Hematopoietic multipotent progenitor cell treated with erythropoietin and hydrocortisone succinate and interleukin-3 and kit ligand, for 8 days (in vitro differentiated cells): ENCODE results near the gene HPS4.
A peak's percentile ranks its signal among the peaks of the same experiment; 100 is the strongest.

Source experiments
- DNase-seq: peaks from one replicate; pipeline ENCODE4 v3.0.0-alpha.2; 2015

Gene HPS4

DNA sequence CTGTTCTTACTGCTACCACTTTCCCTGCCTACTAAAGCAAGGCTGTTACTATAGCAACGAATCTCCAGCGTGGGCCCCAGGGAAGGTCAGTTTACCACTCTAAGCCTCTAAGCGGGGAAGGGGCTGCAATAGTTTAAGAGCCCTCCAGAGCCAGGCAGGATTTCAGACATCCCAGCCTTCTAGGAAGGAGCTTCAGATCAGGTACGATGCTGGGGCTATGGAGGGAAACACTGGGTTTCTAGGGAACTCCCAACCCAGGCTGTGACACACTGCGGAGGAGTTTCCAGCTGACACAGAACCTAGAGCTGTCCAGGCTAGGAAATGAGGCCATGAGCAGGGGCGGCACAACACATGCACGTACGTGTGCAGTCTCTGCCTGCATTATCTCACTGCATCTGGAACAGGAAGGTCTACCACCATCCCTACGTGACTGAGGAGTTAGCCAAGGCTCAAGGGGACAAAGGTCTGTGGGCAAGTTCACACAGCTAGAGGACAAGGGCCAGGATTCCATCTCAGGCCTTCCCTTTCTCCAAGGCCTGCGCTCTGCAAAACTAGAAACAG is 20.4 kb downstream of the HPS4 start:
- DNase-seq: no peak

DNA sequence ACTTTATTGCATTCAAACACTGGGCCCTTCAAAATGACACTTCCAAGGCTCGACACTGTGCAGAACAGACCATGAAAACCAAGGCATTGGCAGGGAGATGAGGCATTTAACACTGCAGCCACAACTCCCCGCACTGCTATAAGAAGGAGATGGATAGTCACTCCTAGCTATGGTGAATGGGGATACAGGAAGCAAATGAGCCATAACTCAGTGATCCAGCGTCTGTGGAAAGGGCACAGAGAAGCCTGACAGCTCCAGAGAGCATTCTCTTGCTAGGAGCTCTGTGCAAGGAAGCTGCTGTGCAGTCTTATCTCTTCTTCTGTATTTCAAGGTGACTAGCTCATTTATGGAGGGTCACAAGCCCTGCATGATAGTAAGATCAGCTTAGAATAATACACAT is 20.9 kb downstream of the HPS4 start:
- no peak for DNase-seq

DNA sequence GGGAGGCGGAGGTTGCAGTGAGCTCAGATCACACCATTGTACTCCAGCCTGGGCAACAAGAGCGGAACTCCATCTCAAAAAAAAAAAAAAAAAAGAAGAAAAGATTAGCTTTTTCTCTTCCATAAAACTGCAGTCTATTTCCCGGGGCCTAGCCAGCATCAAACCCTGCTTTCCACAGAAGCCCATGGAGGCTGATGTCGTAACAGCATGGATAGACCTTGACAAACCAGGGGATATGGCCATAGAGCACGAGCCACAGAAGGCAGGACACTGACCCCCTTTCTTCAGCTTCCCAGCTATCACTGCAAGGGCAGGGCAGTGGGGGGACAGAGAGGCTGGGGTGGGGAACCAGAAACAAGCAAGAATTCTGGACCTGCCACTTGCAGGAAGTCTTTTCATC is 21.5 kb downstream of the HPS4 start:
- DNase-seq: no peak

DNA sequence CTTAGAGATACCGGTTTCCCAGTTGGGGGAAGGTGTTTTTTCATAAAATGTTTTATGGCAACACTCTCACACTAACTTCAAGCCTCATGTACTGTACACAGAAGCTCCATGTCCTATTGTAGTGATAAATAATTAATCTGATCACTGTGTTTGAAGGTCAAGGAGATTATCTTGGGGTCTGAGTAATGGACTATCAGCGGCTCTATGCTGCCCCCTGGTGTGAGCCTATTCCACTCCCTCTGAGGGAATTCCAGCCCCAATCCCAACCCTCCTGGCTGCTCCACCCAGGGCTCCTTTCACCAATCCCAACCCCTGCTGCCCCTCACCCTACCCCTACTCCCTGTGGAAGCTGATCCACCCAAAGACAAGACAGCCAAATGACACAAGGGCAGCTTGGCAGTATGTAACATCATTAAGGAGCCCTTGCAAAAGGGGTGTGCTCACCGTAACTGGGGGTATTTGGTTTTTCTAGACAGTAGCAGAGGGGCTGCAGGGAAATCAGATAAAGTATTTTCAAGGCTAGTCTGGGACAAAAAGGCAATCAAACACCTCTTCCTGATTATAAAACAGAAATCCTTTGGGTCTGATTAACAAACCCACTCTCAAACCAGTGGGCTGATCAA is 22.3 kb downstream of the HPS4 start:
- peak; percentile 43 for DNase-seq

DNA sequence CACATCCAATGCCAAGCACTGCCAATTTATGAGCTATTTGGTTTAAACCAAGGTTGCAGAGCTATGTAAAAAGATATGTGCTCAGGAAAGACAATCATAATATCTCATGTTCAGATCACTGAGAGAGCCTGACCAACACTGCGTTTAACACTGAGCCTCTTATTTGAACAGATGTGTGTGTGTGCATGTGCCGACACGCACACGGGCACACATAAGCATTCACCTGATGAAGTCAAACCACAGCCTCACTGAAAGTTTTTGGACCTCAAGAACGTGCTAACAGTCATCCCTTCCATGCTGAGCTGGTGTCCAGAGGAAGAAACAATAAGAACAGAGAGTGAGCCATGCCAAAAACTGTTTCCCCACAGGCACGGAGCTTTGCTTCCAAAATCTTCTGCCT is 23.4 kb downstream of the HPS4 start:
- no peak for DNase-seq

DNA sequence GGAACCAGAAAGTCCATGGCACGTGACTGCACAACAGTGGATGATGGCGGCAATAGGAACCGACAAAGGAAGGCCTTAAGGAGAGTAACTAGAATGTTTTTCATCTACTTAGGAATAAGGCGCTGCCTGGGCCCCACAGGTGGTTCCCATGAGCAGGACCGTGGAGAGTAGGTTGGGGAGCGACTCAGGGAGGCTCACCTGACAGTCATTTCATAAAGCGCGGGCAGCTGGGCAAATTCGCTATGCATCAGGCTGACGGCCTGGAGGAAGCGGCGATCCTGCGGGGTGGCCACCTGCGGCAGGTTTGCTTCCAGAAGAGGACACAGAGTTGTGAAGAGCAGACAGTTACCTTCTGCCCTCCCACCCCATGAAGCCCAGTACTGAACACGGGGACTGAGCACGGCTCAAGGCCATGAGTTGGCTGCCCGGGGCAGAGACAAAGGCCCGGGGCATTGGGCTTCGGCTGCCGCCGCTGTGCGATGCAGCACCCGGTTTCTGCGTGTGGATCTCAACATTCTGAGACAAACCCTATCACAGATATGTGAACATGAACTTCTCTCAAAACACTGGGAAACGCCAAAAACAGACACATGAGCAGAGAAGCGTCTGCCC is 25.8 kb downstream of the HPS4 start:
- DNase-seq: no peak

DNA sequence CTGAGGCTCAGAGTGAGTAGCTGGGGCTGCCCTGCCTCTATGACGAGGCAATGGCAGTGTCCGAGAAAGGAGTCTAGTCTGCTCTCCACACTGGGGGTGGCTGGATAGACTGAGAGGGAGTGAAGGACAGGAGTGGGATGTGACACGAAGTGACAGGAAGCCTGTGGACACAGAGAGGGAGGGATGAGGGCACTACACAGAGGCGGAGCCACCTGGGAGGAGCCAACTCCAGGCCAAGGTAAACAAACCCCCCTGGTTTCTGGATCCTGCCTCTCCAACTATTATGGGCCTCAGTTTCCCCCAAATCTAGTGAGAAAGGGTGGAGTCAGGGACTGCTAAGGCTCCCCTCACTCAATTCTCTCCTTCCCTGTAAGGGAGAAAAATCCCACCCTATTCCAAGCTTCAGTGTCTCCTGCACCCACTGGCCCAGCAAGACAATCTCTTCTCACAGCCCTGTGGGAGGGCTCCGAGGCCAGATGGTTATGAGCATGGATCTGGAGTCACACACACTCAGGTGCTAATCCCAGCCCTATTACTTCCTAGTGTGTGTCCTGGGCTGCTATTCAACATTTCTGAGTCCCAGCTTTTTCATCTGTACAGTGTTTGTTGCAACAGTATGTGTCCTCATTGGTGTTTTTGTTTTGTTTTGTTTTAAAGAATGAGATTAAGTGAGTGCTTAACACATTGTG is 29.6 kb downstream of the HPS4 start:
- DNase-seq: no peak

DNA sequence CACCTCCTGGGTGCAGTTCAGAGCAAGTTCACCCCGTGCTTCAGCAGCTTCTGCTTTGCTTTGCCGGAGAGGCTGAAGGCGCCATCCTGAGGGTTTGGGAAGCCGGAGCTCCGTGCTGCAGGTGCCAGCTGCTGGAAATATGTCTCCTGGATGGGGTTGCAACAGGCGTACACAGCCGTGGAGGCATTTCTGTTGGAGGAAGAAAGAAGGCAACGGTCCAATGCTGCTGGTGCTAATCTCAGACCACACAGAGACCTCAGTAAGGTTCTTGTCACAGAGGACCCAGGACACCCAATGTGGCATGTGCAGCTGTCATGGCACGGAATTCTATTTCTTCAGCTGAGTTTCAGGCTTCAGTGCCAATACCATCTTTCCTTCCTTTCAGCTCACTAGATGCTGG is 30.4 kb downstream of the HPS4 start:
- no peak for DNase-seq

DNA sequence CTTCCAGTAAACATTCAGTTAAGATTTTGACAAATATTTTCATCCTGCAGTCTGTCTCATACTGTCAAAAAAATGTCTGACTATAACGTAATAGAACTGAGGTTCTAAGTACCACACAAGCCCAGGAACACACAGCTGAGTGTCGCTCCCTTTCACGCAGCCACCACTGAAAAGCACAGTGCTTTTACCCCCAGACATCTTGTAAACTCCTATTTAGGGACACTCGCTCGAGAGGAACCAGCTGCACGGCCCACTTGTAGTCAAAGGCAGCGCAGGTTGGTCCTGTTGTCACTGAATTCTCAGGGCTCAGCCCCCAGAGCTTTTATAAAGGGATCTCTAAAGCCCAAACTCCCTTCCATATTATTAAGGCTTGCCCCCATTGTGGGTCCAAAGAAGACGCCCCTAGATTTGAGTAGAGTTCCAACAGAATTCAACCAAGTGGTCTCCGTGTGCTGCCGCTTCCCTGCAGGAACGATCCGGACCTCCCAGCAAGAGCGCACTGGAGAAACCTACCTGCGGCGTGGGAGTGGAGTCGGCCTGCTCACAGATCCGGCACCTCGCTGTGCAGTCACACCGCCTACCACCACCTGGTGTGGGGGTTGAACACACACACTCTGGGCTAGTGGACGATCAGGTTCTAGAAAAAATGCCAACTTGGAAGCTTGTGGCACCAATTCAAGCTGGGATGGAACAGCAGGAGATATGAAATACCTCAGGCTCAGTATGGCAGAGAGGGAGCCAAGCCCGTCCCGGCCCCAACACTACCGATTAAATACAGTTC is 31.2 kb downstream of the HPS4 start:
- DNase-seq: no peak

DNA sequence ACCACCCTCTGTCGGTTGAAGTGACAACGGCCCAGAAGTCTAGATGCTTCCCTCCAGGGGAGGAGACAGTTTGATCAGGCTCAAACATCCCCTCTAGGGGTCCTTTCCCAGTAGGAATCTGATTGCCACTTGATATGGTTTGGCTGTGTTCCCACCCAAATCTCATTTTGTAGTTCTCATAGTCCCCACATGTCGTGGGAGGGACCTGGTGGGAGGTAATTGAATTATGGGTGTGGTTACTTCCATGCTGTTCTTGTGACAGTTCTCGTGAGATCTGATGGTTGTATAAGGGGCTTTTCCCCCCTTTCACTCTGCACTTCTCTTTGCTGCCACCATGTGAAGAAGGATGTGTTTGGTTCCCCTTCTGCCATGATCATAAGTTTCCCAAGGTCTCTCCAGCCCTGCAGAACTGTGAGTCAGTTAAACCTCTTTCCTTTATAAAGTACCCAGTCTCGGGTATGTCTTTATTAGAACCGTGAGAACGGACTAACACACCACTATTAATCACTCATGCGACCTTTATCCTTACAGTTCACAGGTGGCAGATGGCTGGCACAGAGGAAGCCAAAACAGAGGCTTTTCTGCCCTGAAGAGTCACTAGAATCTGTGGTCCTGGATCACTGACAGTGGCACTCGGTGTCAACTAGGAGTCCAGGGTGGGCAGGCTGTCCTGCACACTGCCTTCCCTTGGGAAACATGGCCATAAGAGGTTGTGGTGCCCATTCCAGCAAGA is 33.0 kb downstream of the HPS4 start:
- DNase-seq: no peak

DNA sequence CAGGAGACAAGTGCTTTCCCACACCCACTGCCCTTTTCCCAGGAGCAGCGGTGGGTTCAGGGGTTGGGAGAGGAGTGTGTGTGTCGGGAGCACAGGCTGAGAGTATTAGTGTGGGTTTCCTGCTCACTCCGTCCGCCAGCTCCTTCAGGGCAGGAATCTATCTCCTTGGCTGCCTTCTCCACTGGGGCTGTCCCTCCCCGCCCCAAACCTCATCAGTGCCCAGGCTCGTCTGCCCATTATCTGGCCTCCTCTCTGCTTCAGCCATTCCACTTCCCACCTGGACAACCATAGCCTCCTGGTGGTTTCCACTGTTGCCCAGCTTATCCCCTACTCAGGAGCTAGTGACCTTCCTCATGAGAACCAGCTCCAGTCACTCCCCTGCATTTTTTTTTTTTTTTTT is 34.6 kb downstream of the HPS4 start:
- DNase-seq: no peak

DNA sequence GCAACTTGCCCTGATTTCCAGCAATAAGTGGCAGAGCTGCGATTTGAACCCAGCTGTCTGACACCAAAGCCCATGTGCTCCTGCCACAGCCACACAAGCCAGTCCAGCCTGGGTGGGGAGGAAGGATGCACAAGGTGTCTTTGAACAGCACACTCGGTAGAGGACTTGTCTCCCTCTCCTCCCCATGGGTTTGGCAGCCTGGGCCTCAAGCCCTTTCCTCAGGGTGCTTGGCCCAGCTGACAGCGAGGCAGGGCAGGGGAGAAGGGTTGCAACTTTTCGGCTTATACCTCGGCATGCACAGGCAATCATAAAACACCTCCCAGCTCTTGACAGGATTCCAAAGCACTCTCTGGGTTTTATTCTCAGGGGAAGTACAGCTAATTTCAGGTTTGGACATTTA is 35.2 kb downstream of the HPS4 start:
- DNase-seq: no peak

DNA sequence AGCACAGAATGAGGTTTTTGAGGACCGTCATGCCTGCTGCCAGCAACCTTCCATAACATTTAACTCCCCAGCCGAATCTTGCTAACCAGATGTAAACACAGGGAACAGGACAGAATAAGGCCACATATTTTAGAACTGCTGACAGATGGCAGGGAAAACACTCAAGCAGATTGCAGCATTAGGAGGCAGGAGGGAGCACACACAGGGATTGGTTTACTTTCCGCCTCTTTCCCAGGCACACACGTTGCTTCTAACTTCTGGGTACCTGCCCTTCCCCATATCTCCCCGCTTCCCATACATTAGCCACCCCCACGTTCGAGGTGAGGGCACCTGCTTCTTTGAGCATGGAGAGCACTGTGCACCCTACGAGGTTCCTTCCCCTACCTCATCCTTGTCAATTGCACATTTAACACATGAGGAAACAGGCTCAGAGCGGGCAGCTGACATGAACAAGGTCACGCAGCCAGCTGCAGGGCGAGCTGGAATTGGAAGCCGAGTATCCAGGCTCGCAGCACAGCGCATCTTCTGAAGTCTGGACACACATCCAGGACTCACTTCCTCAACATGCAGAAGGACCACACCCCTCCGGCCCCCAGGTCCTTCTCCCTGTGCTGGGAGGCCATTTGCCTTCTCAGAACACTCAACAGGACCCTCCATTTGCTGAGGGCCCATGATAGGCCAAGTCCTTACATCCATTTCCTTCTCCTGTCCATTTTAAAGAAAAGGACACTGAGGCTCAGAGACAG is 35.8 kb downstream of the HPS4 start:
- no peak for DNase-seq

DNA sequence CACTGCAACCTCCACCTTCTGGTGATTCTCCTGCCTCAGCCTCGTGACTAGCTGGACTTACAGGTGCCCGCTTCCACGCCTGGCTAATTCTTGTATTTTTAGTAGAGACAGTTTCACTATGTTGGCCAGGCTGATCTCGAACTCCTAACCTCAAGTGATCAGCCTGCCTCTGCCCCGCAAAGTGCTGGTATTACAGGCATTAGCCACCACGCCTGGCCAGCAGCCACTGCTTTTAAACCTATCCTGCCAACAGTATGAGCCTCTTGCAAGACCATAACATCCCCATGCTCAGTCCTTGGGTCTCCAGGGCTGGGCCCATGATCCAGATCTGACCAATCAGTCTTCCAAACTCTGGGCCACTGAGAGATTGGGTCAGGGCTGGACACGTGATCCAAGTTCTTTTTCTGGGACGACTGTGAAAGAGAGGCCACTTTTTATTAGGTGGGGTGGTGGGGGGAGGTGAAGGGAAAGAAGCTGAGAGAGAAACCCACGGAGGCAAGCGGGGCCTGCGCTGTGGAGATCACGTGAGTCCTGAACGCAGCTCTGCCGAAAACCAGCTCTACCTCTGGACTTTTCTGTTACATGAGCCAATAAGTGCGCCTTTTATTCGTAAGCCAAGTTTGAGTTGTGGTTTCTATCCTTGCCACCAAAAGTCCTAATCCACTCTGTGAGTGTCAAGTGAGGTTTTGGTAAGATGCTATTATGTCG is 36.6 kb downstream of the HPS4 start:
- no peak for DNase-seq

DNA sequence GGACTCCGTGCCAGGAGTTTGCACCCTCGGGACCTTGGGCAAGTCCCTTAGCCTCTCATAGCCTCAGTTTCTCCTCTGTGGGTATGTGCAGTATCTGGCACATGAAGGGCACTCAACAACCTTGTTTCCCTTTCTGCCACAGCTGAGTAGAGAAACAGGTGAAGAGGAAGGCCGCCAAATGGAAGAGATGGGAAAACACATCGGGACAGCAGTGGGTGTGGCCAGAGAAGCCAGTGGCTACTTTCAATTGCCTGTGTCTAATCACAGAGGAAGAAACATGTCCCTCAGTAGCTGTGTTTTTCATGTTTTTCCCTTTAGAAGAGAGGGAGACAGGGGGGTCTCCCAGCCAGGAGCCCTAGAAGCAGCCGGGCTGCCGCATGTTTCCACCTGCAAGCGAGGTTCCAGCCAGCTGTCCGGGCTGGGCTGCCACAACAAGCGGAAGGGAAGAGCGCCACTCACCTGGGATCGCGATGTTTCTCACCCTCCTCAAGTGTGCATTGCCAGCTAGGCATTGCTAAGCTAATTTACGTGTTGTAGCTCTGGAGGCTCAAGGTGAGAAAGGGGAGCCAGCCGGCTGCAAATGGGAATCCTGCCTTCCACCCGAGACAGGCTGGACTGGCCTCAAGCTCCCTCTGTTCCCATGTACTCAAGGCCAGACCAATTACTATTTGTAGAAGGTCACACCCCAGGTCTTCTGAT is 37.9 kb downstream of the HPS4 start:
- DNase-seq: no peak

DNA sequence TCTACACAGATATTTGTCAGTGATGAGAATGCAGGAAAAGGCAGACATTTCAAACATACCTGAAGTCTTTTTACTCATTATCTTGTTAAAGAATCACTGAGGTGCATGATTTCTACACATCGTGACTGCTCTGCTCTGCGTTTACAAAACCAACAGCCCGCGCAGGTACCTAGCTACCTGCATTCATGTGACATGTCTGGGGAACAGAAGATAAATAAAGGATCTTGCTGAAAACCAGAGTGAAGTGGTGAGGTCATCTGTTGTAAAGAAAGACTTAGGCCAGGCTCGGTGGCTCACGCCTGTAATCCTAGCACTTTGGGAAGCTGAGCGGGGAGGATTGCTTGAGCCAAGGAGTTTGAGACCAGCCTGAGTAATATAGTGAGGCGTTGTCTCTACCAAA is 38.8 kb downstream of the HPS4 start:
- DNase-seq: no peak

DNA sequence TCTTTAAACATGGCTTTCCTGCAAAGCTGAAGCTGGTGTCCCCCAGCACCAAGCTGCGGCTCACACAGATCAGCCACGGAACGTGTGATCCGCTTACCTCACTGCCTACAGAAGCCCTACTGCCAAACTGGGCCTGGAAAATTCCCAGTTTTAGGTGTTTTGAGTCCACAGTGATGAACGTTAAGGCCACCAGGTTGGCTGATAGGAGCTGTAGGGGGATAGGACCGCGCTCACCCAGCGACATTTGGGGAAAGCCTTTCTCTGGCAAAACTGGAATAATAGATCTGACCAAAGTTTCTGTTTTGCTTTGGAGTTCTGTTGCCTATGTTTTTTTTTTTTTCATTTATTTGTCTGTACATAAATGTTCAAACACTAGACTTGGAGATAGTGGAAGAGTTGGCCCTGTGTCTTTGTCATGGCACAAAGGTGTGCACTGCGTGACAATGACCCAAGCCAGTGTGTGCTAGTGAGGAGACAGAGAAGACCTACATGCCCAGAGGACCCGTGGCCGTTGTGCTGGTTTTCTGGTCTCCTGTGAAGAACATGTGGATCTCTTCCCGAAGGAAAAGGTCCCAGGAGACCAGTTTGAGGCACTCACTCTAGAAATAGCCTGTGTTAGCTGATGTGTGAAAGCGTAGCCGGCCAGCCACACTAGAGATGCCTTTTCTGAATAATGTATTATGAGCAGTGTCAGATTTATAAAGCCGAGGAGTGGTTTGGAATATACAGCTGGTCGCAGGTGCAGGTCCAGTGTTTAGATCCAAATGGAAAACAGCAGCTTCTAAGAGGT is 39.5 kb downstream of the HPS4 start:
- DNase-seq: no peak

DNA sequence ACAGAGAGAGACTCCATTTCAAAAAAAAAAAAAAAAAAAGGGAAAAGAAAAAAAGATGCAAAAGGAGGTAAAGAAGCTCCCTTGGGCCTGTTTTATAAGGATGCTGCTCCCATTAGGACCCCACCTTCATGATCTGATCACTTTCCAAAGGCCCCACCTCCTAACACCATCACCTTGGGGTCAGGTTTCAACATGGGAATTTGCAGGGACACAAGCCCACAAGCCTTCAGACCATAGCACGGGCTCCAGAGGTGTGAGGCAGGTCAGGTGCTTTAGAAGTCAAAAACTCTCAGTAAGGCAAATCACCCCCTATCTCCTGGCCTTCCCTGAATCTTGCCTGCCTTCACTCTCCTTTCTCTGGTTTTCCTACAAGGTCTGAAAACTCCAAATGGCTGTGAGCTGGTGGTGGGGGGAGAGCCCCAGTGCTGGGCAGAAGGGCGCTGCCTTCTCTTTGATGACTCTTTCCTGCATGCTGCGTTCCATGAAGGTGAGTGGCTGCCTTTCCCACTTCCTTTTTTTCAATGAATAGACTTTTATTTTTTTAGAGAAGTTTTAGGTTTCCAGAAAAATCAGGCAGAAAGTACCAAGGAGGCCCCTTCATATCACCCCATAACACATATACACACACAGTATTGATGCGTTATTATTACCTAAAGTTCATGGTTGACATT is 41.4 kb downstream of the HPS4 start:
- no peak for DNase-seq

DNA sequence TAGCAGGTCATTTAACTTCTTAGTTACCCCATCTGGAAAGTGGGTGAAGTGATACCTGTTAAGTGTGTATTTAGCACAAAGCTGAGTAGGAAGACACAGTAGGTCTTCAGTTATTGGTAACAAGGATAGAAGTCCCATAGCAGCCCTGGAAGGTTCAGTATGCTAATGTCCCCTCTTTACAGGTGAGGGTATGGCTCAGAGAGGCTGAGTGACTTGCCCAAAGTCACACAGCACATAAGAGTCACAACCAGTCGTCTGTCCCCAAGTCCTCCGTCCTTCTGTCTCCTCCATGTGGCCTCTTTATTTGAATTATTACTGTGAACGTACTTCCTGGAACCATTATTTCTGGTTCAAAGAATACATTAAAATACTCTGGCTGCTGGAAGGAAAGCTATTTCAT is 44.0 kb downstream of the HPS4 start:
- DNase-seq: no peak
